Measurements from ENCODE around the gene KDM4B.

The KDM4B gene

GRCh38 chr19:5141850-5142724 is 173.2 kb downstream of the KDM4B start:
- no peak for DNase-seq

- no peak for DNase-seq
Observed at GRCh38 chr19:5142725-5143097, 173.8 kb downstream of the KDM4B start.

GRCh38 chr19:5143471-5144411 is 174.8 kb downstream of the KDM4B start:
- no peak for DNase-seq

GRCh38 chr19:5144545-5145179 is 175.7 kb downstream of the KDM4B start:
- DNase-seq = no peak

- DNase-seq = no peak
Observed at GRCh38 chr19:5145521-5146511, 176.9 kb downstream of the KDM4B start.

GRCh38 chr19:5147074-5147977 is 178.4 kb downstream of the KDM4B start:
- DNase-seq = no peak

GRCh38 chr19:5147978-5148793 is 179.3 kb downstream of the KDM4B start:
- no peak for DNase-seq

- DNase-seq = no peak
Observed at GRCh38 chr19:5148794-5149190, 179.9 kb downstream of the KDM4B start.

GRCh38 chr19:5149508-5149907 is 180.6 kb downstream of the KDM4B start:
- DNase-seq = no peak

- DNase-seq = no peak
Observed at GRCh38 chr19:5149932-5150901, 181.3 kb downstream of the KDM4B start.

- no peak for DNase-seq
Observed at GRCh38 chr19:5150902-5151741, 182.2 kb downstream of the KDM4B start.

GRCh38 chr19:5152013-5152763 is 183.3 kb downstream of the KDM4B start:
- no peak for DNase-seq

GRCh38 chr19:5152767-5153532 is 184.0 kb downstream of the KDM4B start:
- no peak for DNase-seq

- DNase-seq = no peak
Observed at GRCh38 chr19:5153601-5154128, 184.8 kb downstream of the KDM4B start.

GRCh38 chr19:5154129-5154798 is 185.4 kb downstream of the KDM4B start:
- peak; percentile 57 for DNase-seq

Data from CD4-positive, alpha-beta T cell treated with Interleukin-6 for 4 hours (primary cell).